C4-2B (cell line): ENCODE results near the gene SLC27A1.

ENCODE experiments used
- CTCF ChIP-seq: fragments of 450-650 bp; conservative IDR thresholded peaks from 2 replicates; pipeline ENCODE4 v1.5.1; 2017; ENCODE audit warnings: mild to moderate bottlenecking
- ZFX ChIP-seq: fragments of 450-650 bp; IDR thresholded peaks from 2 replicates; pipeline ENCODE4 v1.6.1; 2017

DNA sequence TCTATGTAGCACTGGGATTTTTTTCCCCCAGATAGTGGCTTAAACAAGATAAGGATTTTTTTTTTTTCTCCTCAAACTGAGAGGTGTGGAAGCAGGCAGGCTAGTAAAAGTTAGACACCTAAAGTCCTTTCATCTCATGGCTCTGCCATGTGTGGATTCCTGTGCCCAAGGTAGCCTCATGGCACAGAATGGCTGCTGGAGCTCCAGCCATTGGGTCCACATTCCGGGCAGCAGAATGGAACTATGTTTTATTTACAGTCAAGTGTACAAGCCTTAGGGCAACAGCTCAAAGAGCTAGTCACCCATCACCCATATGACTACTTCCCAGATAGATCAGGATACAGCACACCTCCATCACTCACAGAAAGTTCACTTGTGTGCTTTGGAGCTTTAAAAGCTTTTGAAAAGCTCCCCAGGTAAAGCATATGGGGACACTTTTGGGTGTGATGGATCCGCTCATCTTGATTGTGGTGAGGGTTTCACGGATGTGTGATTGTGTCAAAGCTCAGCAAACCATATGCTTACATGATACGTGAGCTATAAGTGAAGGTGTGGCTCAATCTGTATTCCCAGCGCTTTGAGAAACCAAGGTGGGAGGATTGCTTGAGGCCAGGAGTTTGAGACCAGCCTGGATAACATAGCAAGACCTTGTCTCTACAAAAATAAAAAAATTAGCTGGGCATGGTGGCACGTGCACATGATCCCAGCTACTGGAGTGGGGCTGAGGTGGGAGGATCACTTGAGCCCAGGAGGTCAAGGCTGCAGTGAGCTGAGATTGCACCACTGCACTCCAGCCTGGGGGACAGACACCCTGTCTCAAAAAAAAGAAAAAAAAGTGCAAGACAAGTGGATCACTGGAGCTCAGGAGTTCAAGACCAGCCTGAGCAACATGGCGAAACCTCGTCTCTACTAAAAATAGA, 59.2 kb downstream of the SLC27A1 start:
- TF ChIP-seq CTCF, result no peak
- no peak for TF ChIP-seq ZFX
